ENCODE data around the gene USP46. TPM values are rescaled to one million over a fixed set of nuclear protein-coding genes. Genes with fewer than 3 reads are reported as not detected.

USP46 gene
- total RNA-seq, 2 experiments from 2014 or later: 2.8 TPM

GRCh38 chr4:52645300-52645699 is 13.8 kb downstream of the USP46 start:
- peaks cover 11% of the 10 kb centered on the region for H3K4me1 Mint-ChIP-seq (ENCODE audit: low read depth)
- CTCF ChIA-PET: no interaction called here
- TF ChIP-seq, protein P1, sequence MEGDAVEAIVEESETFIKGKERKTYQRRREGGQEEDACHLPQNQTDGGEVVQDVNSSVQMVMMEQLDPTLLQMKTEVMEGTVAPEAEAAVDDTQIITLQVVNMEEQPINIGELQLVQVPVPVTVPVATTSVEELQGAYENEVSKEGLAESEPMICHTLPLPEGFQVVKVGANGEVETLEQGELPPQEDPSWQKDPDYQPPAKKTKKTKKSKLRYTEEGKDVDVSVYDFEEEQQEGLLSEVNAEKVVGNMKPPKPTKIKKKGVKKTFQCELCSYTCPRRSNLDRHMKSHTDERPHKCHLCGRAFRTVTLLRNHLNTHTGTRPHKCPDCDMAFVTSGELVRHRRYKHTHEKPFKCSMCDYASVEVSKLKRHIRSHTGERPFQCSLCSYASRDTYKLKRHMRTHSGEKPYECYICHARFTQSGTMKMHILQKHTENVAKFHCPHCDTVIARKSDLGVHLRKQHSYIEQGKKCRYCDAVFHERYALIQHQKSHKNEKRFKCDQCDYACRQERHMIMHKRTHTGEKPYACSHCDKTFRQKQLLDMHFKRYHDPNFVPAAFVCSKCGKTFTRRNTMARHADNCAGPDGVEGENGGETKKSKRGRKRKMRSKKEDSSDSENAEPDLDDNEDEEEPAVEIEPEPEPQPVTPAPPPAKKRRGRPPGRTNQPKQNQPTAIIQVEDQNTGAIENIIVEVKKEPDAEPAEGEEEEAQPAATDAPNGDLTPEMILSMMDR (IDR thresholded peaks at IDR 0.05): no peak

DNA sequence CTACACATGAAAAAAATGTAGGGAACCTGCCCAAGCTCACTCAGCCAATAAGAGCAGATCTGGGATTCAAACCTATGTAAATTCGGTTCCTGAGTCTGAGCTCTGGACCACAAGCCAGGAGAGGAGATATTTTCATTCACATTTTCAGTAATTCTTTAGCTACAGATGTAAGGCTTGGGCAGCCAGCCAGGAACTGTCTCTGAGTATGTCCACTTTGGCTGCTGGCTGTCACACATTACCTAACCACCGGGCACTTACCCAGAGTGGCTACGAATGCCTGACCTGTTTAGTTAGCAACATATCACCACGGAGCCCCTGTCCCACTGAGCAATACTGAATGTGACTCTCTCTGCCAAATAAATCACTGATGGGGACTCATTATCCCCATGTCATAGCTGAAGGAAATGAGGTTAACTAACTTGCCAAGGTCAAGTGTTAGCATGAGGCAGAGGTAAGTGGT is 15.3 kb downstream of the USP46 start:
- peaks cover 8% of the 10 kb centered on the region for H3K4me1 Mint-ChIP-seq (ENCODE audit: low read depth)
- DNase-seq (no peak), ATAC-seq (no peak)
- TF ChIP-seq, protein P1 (IDR thresholded peaks at IDR 0.05): no peak
- H3K36me3 Mint-ChIP-seq (ENCODE audit: low read depth): no peaks in the 10 kb centered on the region
- no peak overlapping the region for H3K27ac Mint-ChIP-seq
- ChIA-PET CTCF (interaction anchor here (1.0 kb wide), 1 partner anchor 10 kb away, joined by 3 read pairs; no protein-coding TSS in a partner anchor), POLR2A (no interaction called here)
- H3K27me3 Mint-ChIP-seq: no peaks in the 10 kb centered on the region
- H3K4me3 Mint-ChIP-seq: no peak overlapping the region
- intact Hi-C loops (cut with micrococcal nuclease): no loop called here
- no peaks in the 10 kb centered on the region for H3K9me3 Mint-ChIP-seq

More at GRCh38 chr4:52645300-52645699, 13.8 kb downstream of the USP46 start:
- Mint-ChIP-seq H3K27ac (no peak overlapping the region), H3K4me3 (no peak overlapping the region), H3K27me3 (peaks cover 2% of the 10 kb centered on the region), H3K9me3 (no peaks in the 10 kb centered on the region), H3K36me3 (ENCODE audit: low read depth) (peaks cover 2% of the 10 kb centered on the region)
- POLR2A ChIA-PET: no interaction called here
- ATAC-seq (no peak), DNase-seq (no peak)
- intact Hi-C loops (cut with micrococcal nuclease): no loop called here

GRCh38 chr4:52643190-52643589 is 15.9 kb downstream of the USP46 start:
- intact Hi-C loops (cut with micrococcal nuclease): no loop called here
- Mint-ChIP-seq H3K4me1 (ENCODE audit: low read depth) (peaks cover 8% of the 10 kb centered on the region), H3K27ac (no peak overlapping the region), H3K9me3 (no peaks in the 10 kb centered on the region), H3K4me3 (no peak overlapping the region), H3K36me3 (ENCODE audit: low read depth) (no peaks in the 10 kb centered on the region), H3K27me3 (no peaks in the 10 kb centered on the region)
- ChIA-PET POLR2A (no interaction called here), CTCF (interaction anchor here (1.0 kb wide), 1 partner anchor 10 kb away, joined by 3 read pairs; no protein-coding TSS in a partner anchor)
- DNase-seq (no peak), ATAC-seq (no peak)
- TF ChIP-seq, protein P1 (IDR thresholded peaks at IDR 0.05): no peak

GRCh38 chr4:52641854-52642563 is 17.1 kb downstream of the USP46 start:
- ChIA-PET CTCF (no interaction called here), POLR2A (no interaction called here)
- ATAC-seq (peak; percentile 72), DNase-seq (no peak)
- no peak overlapping the region for H3K27ac Mint-ChIP-seq
- H3K9me3 Mint-ChIP-seq: no peaks in the 10 kb centered on the region
- H3K4me1 Mint-ChIP-seq (ENCODE audit: low read depth): peaks cover 8% of the 10 kb centered on the region
- no peaks in the 10 kb centered on the region for H3K36me3 Mint-ChIP-seq (ENCODE audit: low read depth)
- TF ChIP-seq, protein P1 (IDR thresholded peaks at IDR 0.05): no peak
- no peaks in the 10 kb centered on the region for H3K27me3 Mint-ChIP-seq
- intact Hi-C loops (cut with micrococcal nuclease): no loop called here
- no peak overlapping the region for H3K4me3 Mint-ChIP-seq

DNA sequence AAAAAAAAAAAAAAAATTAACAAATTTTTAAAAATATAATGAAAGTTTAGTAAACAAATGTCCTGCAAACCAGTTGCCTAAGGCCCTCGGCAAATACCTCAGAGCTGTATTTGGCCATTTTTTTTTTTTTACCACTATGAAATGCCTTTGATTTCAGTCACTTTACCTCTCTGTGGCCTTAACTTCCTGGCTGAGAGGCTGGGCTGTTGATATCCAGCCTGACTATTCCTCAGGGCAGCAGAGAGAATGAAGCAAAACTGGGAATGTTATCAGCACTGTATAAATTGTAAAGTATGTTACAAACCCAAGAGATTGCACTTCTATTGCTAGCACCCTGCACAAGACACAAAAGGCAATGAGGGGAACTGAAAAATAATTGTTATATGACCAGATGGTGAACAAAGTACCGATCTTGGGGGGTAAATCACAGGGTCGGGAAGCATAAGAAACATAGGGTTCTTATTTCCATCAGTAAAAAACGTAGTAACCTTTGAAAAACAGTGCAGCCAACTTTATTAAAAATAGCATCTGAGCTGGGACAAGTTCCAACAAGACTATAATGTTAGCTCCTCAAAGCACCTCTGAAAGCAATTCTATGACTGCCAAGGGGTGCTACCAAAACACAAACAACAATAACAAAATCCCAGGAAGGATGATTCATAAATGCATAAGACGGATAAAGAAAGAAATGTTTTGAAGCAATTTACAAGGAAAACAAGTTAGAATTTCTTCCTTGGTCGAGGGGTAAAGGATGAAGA is 18.1 kb downstream of the USP46 start:
- Mint-ChIP-seq H3K36me3 (ENCODE audit: low read depth) (no peaks in the 10 kb centered on the region), H3K4me1 (ENCODE audit: low read depth) (peaks cover 8% of the 10 kb centered on the region), H3K27me3 (no peaks in the 10 kb centered on the region), H3K27ac (no peak overlapping the region), H3K9me3 (no peaks in the 10 kb centered on the region), H3K4me3 (no peak overlapping the region)
- TF ChIP-seq, protein P1 (IDR thresholded peaks at IDR 0.05): no peak
- ATAC-seq (no peak), DNase-seq (no peak)
- intact Hi-C loops (cut with micrococcal nuclease): no loop called here
- CTCF ChIA-PET: interaction anchor here (0.7 kb wide), 1 partner anchor 17 kb away, joined by 3 read pairs; no protein-coding TSS in a partner anchor
- POLR2A ChIA-PET: no interaction called here

Measured in activated CD8-positive, alpha-beta T cell treated with anti-CD3 and anti-CD28 coated beads for 36 hours (primary cell).